ENCODE data around the gene ADO.

ADO gene

GRCh38 chr10:62813453-62813852 lies 8.9 kb downstream of the ADO start:
- no peak for TF ChIP-seq CTCF (IDR thresholded peaks at IDR 0.05; ENCODE audit: poor library complexity, severe bottlenecking)
- no peak for ATAC-seq (ENCODE audit: low read depth)
- no peak for DNase-seq (ENCODE audit: low spot score)
- Histone ChIP-seq H3K4me3 (ENCODE audit: severe bottlenecking) (no peak overlapping the region), H3K4me1 (ENCODE audit: insufficient read depth, poor library complexity, severe bottlenecking) (peaks cover 4% of the 10 kb centered on the region), H3K9me3 (ENCODE audit: severe bottlenecking) (no peaks in the 10 kb centered on the region), H3K36me3 (ENCODE audit: low read depth) (no peaks in the 10 kb centered on the region; the same call in 1 of the 2 replicates), H3K27ac (ENCODE audit: poor library complexity, severe bottlenecking) (no peak overlapping the region), H3K27me3 (ENCODE audit: insufficient read depth, poor library complexity, severe bottlenecking) (peaks cover 27% of the 10 kb centered on the region)

DNA sequence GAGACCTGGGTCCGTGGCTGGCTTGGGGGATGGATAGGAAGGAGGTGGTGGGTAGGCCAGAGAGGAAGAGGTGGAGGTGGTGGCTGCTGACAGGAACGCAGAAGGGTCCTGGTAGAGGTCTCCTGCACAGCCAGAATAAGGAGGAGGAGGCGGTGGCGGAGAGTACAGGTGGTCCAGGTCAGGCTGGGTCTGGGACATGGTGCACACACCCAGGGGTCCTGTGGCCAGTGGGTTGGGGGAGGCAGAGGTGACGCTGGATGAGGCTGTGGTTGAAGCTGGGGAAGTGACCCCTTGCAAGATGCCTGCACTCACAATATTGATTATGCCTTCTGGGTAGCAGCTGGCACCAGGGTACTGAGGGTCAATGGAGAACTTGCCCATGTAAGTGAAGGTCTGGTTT lies 9.5 kb downstream of the ADO start:
- Histone ChIP-seq H3K36me3 (ENCODE audit: low read depth) (no peaks in the 10 kb centered on the region), H3K9me3 (ENCODE audit: severe bottlenecking) (no peaks in the 10 kb centered on the region), H3K4me3 (ENCODE audit: severe bottlenecking) (no peak overlapping the region), H3K4me1 (ENCODE audit: insufficient read depth, poor library complexity, severe bottlenecking) (peaks cover 5% of the 10 kb centered on the region), H3K27me3 (ENCODE audit: insufficient read depth, poor library complexity, severe bottlenecking) (peaks cover 30% of the 10 kb centered on the region), H3K27ac (ENCODE audit: poor library complexity, severe bottlenecking) (no peak overlapping the region)
- TF ChIP-seq CTCF (IDR thresholded peaks at IDR 0.05; ENCODE audit: poor library complexity, severe bottlenecking), result no peak
- ATAC-seq (ENCODE audit: low read depth) (no peak), DNase-seq (ENCODE audit: low spot score) (no peak)

DNA sequence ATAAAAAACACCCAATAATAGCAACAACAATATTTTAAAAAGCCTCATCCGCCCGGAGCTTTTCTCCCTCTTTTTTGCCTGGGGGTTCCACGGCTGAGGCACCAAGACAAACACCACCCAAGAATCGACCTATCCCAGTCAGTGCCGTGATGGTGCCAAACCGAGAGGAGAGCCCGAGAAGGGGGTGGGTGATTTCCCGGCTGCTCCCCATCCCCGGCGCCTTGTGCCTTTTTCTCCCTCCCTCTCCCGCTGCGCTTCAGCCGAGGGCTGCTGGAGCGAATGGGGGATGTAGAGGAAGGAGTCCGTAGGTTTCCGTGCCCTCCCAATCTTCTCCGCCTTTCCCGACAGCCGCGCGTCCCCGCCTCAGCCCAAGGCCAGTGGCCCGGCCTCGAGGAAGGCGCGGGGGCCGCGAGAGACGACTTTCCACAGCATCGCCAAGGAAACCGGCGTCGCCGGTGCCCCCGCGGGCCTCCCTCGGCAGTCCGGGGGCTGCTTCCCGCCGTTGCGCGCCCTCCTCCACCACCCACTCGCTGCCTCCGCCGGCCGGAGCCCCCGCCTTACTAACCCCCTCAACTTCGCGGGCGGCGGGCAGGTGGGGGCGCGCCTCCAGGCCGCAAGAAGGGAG lies 10.3 kb downstream of the ADO start:
- Histone ChIP-seq H3K27me3 (ENCODE audit: insufficient read depth, poor library complexity, severe bottlenecking) (peaks cover 39% of the 10 kb centered on the region), H3K27ac (ENCODE audit: poor library complexity, severe bottlenecking) (no peak overlapping the region), H3K4me1 (ENCODE audit: insufficient read depth, poor library complexity, severe bottlenecking) (peaks cover 9% of the 10 kb centered on the region)

GRCh38 chr10:62815381-62816075 lies 11.0 kb downstream of the ADO start:
- Histone ChIP-seq H3K27ac (ENCODE audit: poor library complexity, severe bottlenecking) (no peak overlapping the region), H3K27me3 (ENCODE audit: insufficient read depth, poor library complexity, severe bottlenecking) (peaks cover 44% of the 10 kb centered on the region), H3K4me3 (ENCODE audit: severe bottlenecking) (peak overlapping the region; percentile 75), H3K4me1 (ENCODE audit: insufficient read depth, poor library complexity, severe bottlenecking) (peaks cover 9% of the 10 kb centered on the region), H3K9me3 (ENCODE audit: severe bottlenecking) (no peaks in the 10 kb centered on the region), H3K36me3 (ENCODE audit: low read depth) (no peaks in the 10 kb centered on the region)
- no peak for ATAC-seq (ENCODE audit: low read depth)
- no peak for DNase-seq (ENCODE audit: low spot score)
- no peak for TF ChIP-seq CTCF (IDR thresholded peaks at IDR 0.05; ENCODE audit: poor library complexity, severe bottlenecking)

More for the DNA sequence above, 10.3 kb downstream of the ADO start:
- Histone ChIP-seq H3K4me3 (ENCODE audit: severe bottlenecking) (peak overlapping the region; percentile 75), H3K9me3 (ENCODE audit: severe bottlenecking) (no peaks in the 10 kb centered on the region), H3K36me3 (ENCODE audit: low read depth) (no peaks in the 10 kb centered on the region)
- ATAC-seq (ENCODE audit: low read depth) (no peak), DNase-seq (ENCODE audit: low spot score) (no peak)
- no peak for TF ChIP-seq CTCF (IDR thresholded peaks at IDR 0.05; ENCODE audit: poor library complexity, severe bottlenecking)

GRCh38 chr10:62816076-62816330 lies 11.5 kb downstream of the ADO start:
- peaks cover 9% of the 10 kb centered on the region for H3K4me1 ChIP-seq (ENCODE audit: insufficient read depth, poor library complexity, severe bottlenecking)
- DNase-seq (ENCODE audit: low spot score) (no peak), ATAC-seq (ENCODE audit: low read depth) (no peak)
- peaks cover 48% of the 10 kb centered on the region for H3K27me3 ChIP-seq (ENCODE audit: insufficient read depth, poor library complexity, severe bottlenecking)
- H3K36me3 ChIP-seq (ENCODE audit: low read depth), result no peaks in the 10 kb centered on the region
- H3K4me3 ChIP-seq (ENCODE audit: severe bottlenecking), result peak overlapping the region; percentile 75
- no peak for TF ChIP-seq CTCF (IDR thresholded peaks at IDR 0.05; ENCODE audit: poor library complexity, severe bottlenecking)
- no peak overlapping the region for H3K27ac ChIP-seq (ENCODE audit: poor library complexity, severe bottlenecking)
- H3K9me3 ChIP-seq (ENCODE audit: severe bottlenecking), result no peaks in the 10 kb centered on the region

Measured in RWPE2 (cell line).